ENCODE measurements around the gene EFNA2.

- no peak for TF ChIP-seq CTCF (IDR thresholded peaks at IDR 0.05)
- TF ChIP-seq EP300 (IDR thresholded peaks at IDR 0.05): no peak
- TF ChIP-seq POLR2A (IDR thresholded peaks at IDR 0.05): no peak
Observed at GRCh38 chr19:1274852-1275259, 10.8 kb upstream of the EFNA2 start.
